ENCODE data around the gene DDIT3.
"Not testable (repeated sequence)": the region's sequence is repeated elsewhere in the genome, so short reads cannot be mapped to it uniquely, and the experiment has no call there.

Gene DDIT3

DNA sequence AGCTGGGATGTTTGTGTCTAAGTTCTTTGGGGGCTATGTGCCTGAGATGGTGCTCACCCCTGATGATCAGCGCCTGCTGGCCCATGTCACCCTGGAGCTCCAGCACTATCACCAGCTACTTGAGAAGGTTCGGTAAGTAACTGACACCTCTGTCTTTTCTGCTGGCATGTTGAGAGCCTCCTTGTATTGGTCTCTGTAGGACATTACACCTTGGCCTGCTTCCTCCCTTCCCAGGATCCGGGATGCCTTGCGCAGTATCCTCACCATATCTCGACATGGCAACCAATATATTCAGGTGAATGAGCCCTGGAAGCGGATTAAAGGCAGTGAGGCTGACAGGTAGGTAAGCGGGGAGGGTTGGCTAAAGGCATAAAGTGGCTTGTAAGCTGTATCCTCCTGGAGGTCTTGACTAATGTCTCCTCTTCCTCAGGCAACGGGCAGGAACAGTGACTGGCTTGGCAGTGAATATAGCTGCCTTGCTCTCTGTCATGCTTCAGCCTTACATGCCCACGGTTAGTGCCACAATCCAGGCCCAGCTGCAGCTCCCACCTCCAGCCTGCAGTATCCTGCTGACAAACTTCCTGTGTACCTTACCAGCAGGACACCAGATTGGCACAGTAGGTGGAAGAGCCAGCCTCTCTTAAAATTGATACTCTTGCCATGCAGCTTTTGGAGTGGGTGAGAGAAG is 5.5 kb downstream of the DDIT3 start:
- Histone ChIP-seq H3K4me1 (peaks cover 12% of the 10 kb centered on the region), H3K27me3 (ENCODE audit: control insufficient read depth, insufficient read depth, low read length) (no peaks in the 10 kb centered on the region), H3K27ac (no peak overlapping the region), H2AFZ (no peak overlapping the region), H3K4me2 (ENCODE audit: low read length) (no peak overlapping the region), H3K9me3 (ENCODE audit: control insufficient read depth, low read length) (no peaks in the 10 kb centered on the region), H3K9ac (no peak overlapping the region), H3K36me3 (ENCODE audit: control insufficient read depth, insufficient read depth, low read length) (no peaks in the 10 kb centered on the region), H3K79me2 (peaks cover 18% of the 10 kb centered on the region), H3K4me3 (ENCODE audit: low read depth, low read length) (no peak overlapping the region)
- TF ChIP-seq, protein P1, sequence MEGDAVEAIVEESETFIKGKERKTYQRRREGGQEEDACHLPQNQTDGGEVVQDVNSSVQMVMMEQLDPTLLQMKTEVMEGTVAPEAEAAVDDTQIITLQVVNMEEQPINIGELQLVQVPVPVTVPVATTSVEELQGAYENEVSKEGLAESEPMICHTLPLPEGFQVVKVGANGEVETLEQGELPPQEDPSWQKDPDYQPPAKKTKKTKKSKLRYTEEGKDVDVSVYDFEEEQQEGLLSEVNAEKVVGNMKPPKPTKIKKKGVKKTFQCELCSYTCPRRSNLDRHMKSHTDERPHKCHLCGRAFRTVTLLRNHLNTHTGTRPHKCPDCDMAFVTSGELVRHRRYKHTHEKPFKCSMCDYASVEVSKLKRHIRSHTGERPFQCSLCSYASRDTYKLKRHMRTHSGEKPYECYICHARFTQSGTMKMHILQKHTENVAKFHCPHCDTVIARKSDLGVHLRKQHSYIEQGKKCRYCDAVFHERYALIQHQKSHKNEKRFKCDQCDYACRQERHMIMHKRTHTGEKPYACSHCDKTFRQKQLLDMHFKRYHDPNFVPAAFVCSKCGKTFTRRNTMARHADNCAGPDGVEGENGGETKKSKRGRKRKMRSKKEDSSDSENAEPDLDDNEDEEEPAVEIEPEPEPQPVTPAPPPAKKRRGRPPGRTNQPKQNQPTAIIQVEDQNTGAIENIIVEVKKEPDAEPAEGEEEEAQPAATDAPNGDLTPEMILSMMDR (IDR thresholded peaks at IDR 0.05) = no peak

DNA sequence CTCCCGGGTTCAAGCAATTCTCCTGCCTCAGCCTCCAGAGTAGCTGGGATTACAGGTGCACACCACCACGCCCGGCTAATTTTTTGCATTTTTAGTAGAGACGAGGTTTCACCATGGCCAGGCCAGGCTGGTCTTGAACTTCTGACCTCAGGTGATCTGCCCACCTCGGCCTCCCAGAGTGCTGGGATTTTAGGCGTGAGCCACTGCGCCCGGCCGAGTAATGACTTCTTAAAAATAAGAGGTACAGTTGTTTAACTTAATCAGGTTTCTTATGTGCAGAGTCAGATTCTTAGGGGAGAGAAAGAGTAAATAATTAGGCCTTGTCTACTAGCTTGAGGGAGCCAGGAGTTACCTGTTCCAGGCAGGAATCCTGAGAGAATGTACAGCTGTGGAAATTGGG is 6.1 kb downstream of the DDIT3 start:
- H3K79me2 ChIP-seq = peaks cover 12% of the 10 kb centered on the region
- not testable (repeated sequence) for H3K4me2 ChIP-seq (ENCODE audit: low read length); H3K9ac ChIP-seq; H3K27me3 ChIP-seq (ENCODE audit: control insufficient read depth, insufficient read depth, low read length); H3K27ac ChIP-seq; H3K9me3 ChIP-seq (ENCODE audit: control insufficient read depth, low read length); H3K4me3 ChIP-seq (ENCODE audit: low read depth, low read length); H2AFZ ChIP-seq; H3K36me3 ChIP-seq (ENCODE audit: control insufficient read depth, insufficient read depth, low read length)
- peaks cover 12% of the 10 kb centered on the region for H3K4me1 ChIP-seq

DNA sequence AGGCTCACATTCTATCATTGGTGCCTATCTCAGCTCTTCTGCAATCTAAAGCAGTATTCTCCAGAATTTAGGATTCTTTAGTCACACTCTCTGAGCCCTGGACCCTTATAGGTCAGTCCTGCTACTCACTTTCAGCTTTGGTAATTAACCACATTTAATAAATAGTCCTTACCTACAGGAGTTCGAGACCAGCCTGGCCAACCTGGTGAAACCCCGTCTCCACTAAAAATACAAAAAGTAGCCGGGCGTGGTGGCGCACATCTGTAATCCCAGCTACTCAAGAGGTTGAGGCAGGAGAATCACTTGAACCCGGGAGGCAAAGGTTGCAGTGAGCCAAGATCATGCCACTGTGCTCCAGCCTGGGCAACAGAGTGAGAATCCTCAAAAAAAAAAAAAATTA is 6.6 kb downstream of the DDIT3 start:
- H3K9ac ChIP-seq; H2AFZ ChIP-seq; H3K9me3 ChIP-seq (ENCODE audit: control insufficient read depth, low read length); H3K79me2 ChIP-seq; H3K4me1 ChIP-seq; H3K36me3 ChIP-seq (ENCODE audit: control insufficient read depth, insufficient read depth, low read length); H3K4me3 ChIP-seq (ENCODE audit: low read depth, low read length); H3K27me3 ChIP-seq (ENCODE audit: control insufficient read depth, insufficient read depth, low read length); H3K4me2 ChIP-seq (ENCODE audit: low read length); H3K27ac ChIP-seq: not testable (repeated sequence)

DNA sequence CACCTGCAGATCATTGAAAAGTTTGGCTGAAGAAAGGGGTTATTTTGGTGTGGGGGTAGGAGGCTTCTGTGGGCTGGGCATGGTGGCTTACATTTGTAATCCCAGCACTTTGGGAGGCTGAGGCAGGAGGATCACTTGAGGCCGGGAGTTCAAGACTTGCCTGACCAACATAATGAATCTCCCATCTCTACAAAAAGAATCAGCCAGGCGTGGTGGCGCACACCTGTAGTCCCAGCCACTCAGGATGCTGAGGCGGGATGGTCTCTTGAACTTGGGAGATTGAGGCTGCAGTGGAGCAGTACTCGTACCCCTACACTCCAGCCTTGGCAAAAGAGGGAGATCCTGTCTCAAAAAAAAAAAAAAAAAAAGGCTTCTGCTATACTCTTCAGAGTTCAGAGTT is 7.0 kb downstream of the DDIT3 start:
- no peak overlapping the region for H3K4me2 ChIP-seq (ENCODE audit: low read length)
- TF ChIP-seq, protein P1 (IDR thresholded peaks at IDR 0.05) = no peak
- H3K27me3 ChIP-seq (ENCODE audit: control insufficient read depth, insufficient read depth, low read length) = no peaks in the 10 kb centered on the region
- no peaks in the 10 kb centered on the region for H3K9me3 ChIP-seq (ENCODE audit: control insufficient read depth, low read length)
- H3K9ac ChIP-seq = no peak overlapping the region
- no peaks in the 10 kb centered on the region for H3K36me3 ChIP-seq (ENCODE audit: control insufficient read depth, insufficient read depth, low read length)
- H3K79me2 ChIP-seq = peaks cover 3% of the 10 kb centered on the region
- peaks cover 4% of the 10 kb centered on the region for H3K4me1 ChIP-seq
- H3K4me3 ChIP-seq (ENCODE audit: low read depth, low read length) = no peak overlapping the region
- no peak overlapping the region for H2AFZ ChIP-seq
- no peak overlapping the region for H3K27ac ChIP-seq

DNA sequence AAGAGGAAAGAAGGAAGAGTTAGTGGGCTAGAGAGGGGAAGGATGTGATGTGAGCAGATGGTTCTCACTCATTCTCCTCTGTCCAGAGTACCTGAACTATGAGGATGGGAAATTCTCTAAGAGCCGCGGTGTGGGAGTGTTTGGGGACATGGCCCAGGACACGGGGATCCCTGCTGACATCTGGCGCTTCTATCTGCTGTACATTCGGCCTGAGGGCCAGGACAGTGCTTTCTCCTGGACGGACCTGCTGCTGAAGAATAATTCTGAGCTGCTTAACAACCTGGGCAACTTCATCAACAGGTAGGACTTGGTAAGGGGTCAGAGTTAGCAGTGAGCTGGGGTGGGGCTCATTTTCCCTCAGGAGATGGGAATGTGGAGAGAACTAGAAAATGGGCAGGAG is 7.6 kb downstream of the DDIT3 start:
- TF ChIP-seq, protein P1 (IDR thresholded peaks at IDR 0.05) = no peak
- H3K4me2 ChIP-seq (ENCODE audit: low read length) = no peak overlapping the region
- H3K36me3 ChIP-seq (ENCODE audit: control insufficient read depth, insufficient read depth, low read length) = no peaks in the 10 kb centered on the region
- H3K27me3 ChIP-seq (ENCODE audit: control insufficient read depth, insufficient read depth, low read length) = no peaks in the 10 kb centered on the region
- H3K27ac ChIP-seq = no peak overlapping the region
- H3K9ac ChIP-seq = no peak overlapping the region
- no peak overlapping the region for H3K4me3 ChIP-seq (ENCODE audit: low read depth, low read length)
- no peaks in the 10 kb centered on the region for H3K4me1 ChIP-seq
- no peak overlapping the region for H2AFZ ChIP-seq
- no peaks in the 10 kb centered on the region for H3K79me2 ChIP-seq
- no peaks in the 10 kb centered on the region for H3K9me3 ChIP-seq (ENCODE audit: control insufficient read depth, low read length)

Measured in parathyroid adenoma (tissue), 2 donors.